ENCODE results near the gene EXOC3L1. TPM values are rescaled to one million over a fixed set of nuclear protein-coding genes. Genes with fewer than 3 reads are reported as not detected.

Gene EXOC3L1
- total RNA-seq, 1 experiment from 2014 or later = 0.61 TPM

DNA sequence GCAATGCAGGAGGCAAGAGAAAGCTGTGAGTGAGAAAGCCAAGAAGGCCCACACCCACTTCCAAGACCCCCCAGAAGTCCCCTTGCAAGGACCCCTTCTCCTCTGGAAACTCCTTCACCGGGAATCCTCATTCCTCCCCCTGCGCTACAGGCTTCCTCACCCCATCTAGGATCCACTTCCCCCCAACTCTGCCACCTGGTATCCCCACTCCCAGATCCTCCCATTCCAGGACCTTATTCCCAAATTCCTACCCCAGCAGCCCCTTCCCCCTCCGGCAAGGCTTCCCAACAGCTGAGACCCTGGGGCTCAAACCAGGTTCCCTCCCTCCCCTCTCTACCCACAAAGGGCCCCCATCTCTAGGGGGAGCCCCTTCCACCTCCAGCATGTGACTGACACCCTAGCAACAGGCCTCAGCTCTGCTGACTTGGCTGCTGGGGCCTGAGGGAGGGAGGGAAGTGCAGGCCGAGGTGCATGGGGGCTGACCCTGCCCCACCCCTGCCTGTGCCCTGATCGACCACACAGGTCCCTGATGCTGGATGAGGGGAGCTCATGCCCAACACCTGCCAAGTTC lies 23.3 kb downstream of the EXOC3L1 start:
- ChIA-PET CTCF (no interaction called here), POLR2A (no interaction called here)
- H3K4me3 ChIP-seq (ENCODE audit: low read depth, low read length) = no peak overlapping the region
- Mint-ChIP-seq H3K4me3 (ENCODE audit: unreplicated experiment) (no peak overlapping the region), H3K27me3 (ENCODE audit: insufficient read depth, unreplicated experiment) (no peaks in the 10 kb centered on the region), H3K4me1 (ENCODE audit: low read depth, unreplicated experiment) (peaks cover 17% of the 10 kb centered on the region), H3K27ac (ENCODE audit: unreplicated experiment) (no peak overlapping the region), H3K36me3 (ENCODE audit: insufficient read depth, unreplicated experiment) (peaks cover 14% of the 10 kb centered on the region), H3K9me3 (ENCODE audit: unreplicated experiment) (no peaks in the 10 kb centered on the region)
- TF ChIP-seq, protein P1, sequence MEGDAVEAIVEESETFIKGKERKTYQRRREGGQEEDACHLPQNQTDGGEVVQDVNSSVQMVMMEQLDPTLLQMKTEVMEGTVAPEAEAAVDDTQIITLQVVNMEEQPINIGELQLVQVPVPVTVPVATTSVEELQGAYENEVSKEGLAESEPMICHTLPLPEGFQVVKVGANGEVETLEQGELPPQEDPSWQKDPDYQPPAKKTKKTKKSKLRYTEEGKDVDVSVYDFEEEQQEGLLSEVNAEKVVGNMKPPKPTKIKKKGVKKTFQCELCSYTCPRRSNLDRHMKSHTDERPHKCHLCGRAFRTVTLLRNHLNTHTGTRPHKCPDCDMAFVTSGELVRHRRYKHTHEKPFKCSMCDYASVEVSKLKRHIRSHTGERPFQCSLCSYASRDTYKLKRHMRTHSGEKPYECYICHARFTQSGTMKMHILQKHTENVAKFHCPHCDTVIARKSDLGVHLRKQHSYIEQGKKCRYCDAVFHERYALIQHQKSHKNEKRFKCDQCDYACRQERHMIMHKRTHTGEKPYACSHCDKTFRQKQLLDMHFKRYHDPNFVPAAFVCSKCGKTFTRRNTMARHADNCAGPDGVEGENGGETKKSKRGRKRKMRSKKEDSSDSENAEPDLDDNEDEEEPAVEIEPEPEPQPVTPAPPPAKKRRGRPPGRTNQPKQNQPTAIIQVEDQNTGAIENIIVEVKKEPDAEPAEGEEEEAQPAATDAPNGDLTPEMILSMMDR (IDR thresholded peaks at IDR 0.05; ENCODE audit: insufficient read depth in 1 of 2, low read depth in 1 of 2, low read length in 1 of 2, severe bottlenecking in 1 of 2, unreplicated experiment in 1 of 2) = no peak
- DNase-seq = no peak
- H3K27me3 ChIP-seq (replicated peaks; ENCODE audit: control insufficient read depth, insufficient read depth, low read length) = no peaks in the 10 kb centered on the region
- H3K9me3 ChIP-seq = no peaks in the 10 kb centered on the region
- intact Hi-C loops (cut with micrococcal nuclease; ENCODE audit: unreplicated experiment) = no loop called here
- H3K4me1 ChIP-seq = peaks cover 24% of the 10 kb centered on the region
- BruUV-seq (replicated peaks) = no TSS peak
- no peaks in the 10 kb centered on the region for H3K36me3 ChIP-seq (ENCODE audit: control insufficient read depth, insufficient read depth, low read length)

DNA sequence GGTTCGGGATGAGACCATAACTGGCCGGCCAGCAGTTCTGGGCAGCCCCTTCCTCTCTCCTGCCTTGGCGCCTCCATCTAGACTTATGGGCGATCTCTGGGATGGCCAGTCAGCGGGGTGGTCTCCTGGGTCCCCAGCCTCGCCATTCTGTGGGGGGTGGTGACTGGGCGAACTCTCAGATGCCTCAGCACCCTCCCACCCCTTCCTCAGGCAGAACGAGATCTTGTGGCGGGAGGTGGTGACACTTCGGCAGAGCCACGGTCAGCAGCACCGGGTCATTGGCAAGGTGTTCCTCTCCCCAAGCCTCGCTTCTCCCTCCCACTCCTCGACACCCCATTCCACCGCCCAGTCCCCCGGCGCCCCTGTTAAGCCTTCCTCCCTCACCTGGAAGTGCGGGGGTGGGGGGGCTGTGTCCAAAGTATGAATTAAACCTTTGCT lies 23.8 kb downstream of the EXOC3L1 start:
- H3K27me3 Mint-ChIP-seq (ENCODE audit: insufficient read depth, unreplicated experiment) = no peaks in the 10 kb centered on the region
- Histone ChIP-seq H3K4me3 (ENCODE audit: low read depth, low read length) (no peak overlapping the region), H3K27me3 (replicated peaks; ENCODE audit: control insufficient read depth, insufficient read depth, low read length) (no peaks in the 10 kb centered on the region), H3K4me1 (peaks cover 19% of the 10 kb centered on the region), H3K9me3 (no peaks in the 10 kb centered on the region), H3K36me3 (ENCODE audit: control insufficient read depth, insufficient read depth, low read length) (no peaks in the 10 kb centered on the region)
- H3K4me3 Mint-ChIP-seq (ENCODE audit: unreplicated experiment) = no peak overlapping the region
- peaks cover 12% of the 10 kb centered on the region for H3K4me1 Mint-ChIP-seq (ENCODE audit: low read depth, unreplicated experiment)
- POLR2A ChIA-PET = no interaction called here
- H3K27ac Mint-ChIP-seq (ENCODE audit: unreplicated experiment) = no peak overlapping the region
- intact Hi-C loops (cut with micrococcal nuclease; ENCODE audit: unreplicated experiment) = no loop called here
- CTCF ChIA-PET = no interaction called here
- TF ChIP-seq, protein P1 (IDR thresholded peaks at IDR 0.05; ENCODE audit: insufficient read depth in 1 of 2, low read depth in 1 of 2, low read length in 1 of 2, severe bottlenecking in 1 of 2, unreplicated experiment in 1 of 2) = no peak
- DNase-seq = no peak
- no TSS peak for BruUV-seq (replicated peaks)
- peaks cover 11% of the 10 kb centered on the region for H3K36me3 Mint-ChIP-seq (ENCODE audit: insufficient read depth, unreplicated experiment)
- H3K9me3 Mint-ChIP-seq (ENCODE audit: unreplicated experiment) = no peaks in the 10 kb centered on the region

DNA sequence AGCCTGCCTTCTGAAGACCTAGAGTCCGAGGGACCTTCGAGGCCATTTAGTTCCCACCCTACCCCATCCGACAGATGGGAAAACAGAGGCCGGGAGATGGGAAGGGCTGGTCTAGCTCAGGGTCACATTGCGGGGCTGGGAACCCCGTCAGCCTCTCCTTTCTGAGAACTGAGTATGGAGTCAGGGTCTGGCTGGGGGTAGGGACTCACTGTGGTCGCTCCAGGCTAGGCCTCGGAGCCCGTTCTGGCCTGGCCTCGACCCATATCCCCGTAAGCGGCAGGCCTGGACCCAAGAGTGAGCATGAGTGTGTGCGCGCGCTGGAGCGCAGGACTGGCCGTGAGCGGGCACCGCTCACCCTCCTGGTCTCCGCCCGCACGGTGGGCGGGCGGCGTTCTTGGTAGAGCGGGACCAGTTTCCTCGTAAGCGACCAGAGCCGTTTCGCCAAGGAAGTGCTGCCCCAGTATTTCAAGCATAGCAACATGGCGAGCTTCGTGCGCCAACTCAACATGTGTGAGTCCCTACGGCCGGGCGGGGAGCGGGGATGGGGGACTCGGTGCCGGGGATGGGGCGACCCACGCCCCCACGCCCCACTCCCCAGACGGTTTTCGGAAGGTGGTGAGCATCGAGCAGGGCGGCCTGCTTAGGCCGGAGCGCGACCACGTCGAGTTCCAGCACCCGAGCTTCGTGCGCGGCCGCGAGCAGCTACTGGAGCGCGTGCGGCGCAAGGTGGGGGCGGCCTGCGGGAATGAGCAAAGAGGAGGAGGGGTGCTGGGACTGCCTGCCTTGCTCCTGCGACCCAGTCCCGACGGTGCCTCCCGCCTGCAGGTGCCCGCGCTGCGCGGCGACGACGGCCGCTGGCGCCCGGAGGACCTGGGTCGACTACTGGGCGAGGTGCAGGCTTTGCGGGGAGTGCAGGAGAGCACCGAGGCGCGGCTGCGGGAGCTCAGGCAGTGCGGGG lies 24.5 kb downstream of the EXOC3L1 start:
- no peak for DNase-seq
- Mint-ChIP-seq H3K27me3 (ENCODE audit: insufficient read depth, unreplicated experiment) (no peaks in the 10 kb centered on the region), H3K4me1 (ENCODE audit: low read depth, unreplicated experiment) (peaks cover 7% of the 10 kb centered on the region), H3K27ac (ENCODE audit: unreplicated experiment) (no peak overlapping the region), H3K9me3 (ENCODE audit: unreplicated experiment) (no peaks in the 10 kb centered on the region), H3K36me3 (ENCODE audit: insufficient read depth, unreplicated experiment) (peaks cover 13% of the 10 kb centered on the region), H3K4me3 (ENCODE audit: unreplicated experiment) (no peak overlapping the region)
- CTCF ChIA-PET = interaction anchor here (0.6 kb wide), 2 partner anchors 81 to 222 kb away, joined by 3 to 8 read pairs; no protein-coding TSS in a partner anchor
- POLR2A ChIA-PET = no interaction called here
- Histone ChIP-seq H3K4me3 (ENCODE audit: low read depth, low read length) (no peak overlapping the region), H3K27me3 (replicated peaks; ENCODE audit: control insufficient read depth, insufficient read depth, low read length) (no peaks in the 10 kb centered on the region), H3K9me3 (no peaks in the 10 kb centered on the region), H3K4me1 (peaks cover 14% of the 10 kb centered on the region), H3K36me3 (ENCODE audit: control insufficient read depth, insufficient read depth, low read length) (no peaks in the 10 kb centered on the region)
- no TSS peak for BruUV-seq (replicated peaks)
- TF ChIP-seq, protein P1 (IDR thresholded peaks at IDR 0.05; ENCODE audit: insufficient read depth in 1 of 2, low read depth in 1 of 2, low read length in 1 of 2, severe bottlenecking in 1 of 2, unreplicated experiment in 1 of 2) = no peak
- intact Hi-C loops (cut with micrococcal nuclease; ENCODE audit: unreplicated experiment) = no loop called here

Data from Caco-2 (cell line).